ENCODE measurements around the gene DPP6. TPM values are rescaled to one million over a fixed set of nuclear protein-coding genes. Genes with fewer than 3 reads are reported as not detected.
"Not testable (repeated sequence)": the region's sequence is repeated elsewhere in the genome, so short reads cannot be mapped to it uniquely, and the experiment has no call there.

The DPP6 gene
- total RNA-seq, 1 donor from 2014 or later, result not detected

DNA sequence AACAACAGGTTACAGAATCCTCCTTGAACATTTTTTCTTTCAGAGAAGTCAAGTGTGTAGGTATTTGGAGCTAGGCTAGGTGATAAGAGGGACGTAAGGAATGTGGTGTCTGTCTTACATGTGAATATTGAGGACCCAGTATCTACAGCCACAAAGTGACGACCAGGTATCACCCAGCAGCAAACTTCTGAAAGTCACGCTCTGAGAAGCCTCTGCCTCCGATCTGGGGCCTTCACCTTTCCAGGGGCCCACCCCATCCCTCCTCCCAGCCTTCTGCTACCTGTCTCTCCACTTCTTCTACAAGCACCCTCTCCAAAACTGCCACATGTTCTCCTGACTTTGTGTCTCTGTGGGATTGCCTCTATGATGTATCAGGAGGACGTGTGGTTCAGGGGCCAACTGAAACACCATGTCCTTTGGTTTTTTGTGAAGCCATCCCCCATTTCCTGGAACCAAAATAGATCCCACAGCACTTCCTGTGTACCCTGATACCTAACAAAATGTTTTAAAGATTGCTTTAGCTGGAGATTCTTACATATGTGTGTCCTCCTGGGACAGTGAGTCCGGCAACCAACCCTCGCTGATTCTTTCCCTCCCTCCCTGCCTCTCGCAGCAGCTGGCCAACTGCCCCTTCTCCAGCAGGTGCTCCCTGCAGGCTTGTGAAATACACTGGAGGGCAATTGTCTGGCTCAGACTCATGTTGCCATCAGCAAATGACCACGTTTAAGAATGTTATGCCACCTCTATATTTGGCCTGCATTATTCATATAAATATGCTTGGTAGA, 93.9 kb downstream of the DPP6 start:
- H3K4me3 Mint-ChIP-seq (ENCODE audit: low read depth); DNase-seq (ENCODE audit: low spot score); H3K9me3 Mint-ChIP-seq; H3K27me3 Mint-ChIP-seq (ENCODE audit: low read depth); H3K4me1 Mint-ChIP-seq (ENCODE audit: low read depth); H3K27ac Mint-ChIP-seq; H3K36me3 Mint-ChIP-seq (ENCODE audit: low read depth); intact Hi-C loops (cut with micrococcal nuclease): not testable (repeated sequence)

DNA sequence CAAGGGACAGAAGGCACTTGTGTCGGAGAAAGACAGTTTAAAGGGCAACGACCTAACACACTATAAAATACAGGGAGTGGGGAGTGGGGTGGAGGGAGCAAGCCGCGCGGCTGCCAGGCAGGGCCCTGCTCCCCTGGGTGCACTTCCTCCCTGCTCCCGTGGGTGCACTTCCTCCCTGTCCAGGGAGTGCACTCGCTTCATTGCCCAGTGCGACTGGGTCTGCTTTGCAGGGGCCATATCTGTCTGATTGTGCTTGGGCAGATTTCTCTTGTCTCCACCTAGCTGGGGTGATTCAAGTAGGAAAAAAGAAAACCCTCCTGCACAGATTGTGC, 94.5 kb downstream of the DPP6 start:
- H3K4me3 Mint-ChIP-seq (ENCODE audit: low read depth); H3K27ac Mint-ChIP-seq; DNase-seq (ENCODE audit: low spot score); H3K9me3 Mint-ChIP-seq; H3K36me3 Mint-ChIP-seq (ENCODE audit: low read depth); intact Hi-C loops (cut with micrococcal nuclease); H3K27me3 Mint-ChIP-seq (ENCODE audit: low read depth); H3K4me1 Mint-ChIP-seq (ENCODE audit: low read depth): not testable (repeated sequence)

DNA sequence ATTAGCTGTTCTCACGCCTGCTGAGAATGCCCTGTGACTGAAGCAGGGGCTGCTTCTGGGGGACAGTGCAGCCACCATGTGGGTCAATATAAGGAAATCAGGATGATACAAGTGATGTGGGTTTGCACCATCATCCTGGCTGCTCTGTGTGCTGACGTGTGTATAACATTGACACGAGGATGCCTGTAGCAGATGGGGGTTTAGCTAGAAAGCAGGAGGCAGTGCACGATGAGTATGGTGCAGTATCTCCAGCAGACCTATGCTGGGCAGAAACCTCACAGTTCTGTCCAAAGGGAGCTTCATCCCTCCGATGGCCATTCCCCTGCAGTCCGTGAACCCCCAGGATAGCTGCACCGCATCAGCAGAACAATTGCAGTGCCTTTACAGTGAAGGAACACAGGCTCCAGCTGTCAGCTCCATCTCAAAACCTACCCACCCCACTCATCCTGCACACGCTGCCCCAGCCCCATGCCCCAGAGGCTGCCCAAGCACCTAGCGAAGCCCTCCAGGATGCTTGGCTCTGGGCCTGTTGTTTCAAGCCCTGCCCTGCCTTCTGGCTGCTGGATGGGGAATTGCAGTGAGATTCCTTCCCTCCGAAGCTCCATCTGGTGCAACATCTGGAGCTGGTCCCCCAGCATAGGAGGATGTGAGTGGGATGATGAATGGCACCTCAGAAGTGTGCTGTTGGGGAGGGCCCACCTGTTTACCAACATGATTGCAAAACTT, 96.8 kb downstream of the DPP6 start:
- H3K4me1 Mint-ChIP-seq (ENCODE audit: low read depth); H3K36me3 Mint-ChIP-seq (ENCODE audit: low read depth); H3K27ac Mint-ChIP-seq; H3K27me3 Mint-ChIP-seq (ENCODE audit: low read depth); DNase-seq (ENCODE audit: low spot score); H3K9me3 Mint-ChIP-seq; intact Hi-C loops (cut with micrococcal nuclease); H3K4me3 Mint-ChIP-seq (ENCODE audit: low read depth): not testable (repeated sequence)

DNA sequence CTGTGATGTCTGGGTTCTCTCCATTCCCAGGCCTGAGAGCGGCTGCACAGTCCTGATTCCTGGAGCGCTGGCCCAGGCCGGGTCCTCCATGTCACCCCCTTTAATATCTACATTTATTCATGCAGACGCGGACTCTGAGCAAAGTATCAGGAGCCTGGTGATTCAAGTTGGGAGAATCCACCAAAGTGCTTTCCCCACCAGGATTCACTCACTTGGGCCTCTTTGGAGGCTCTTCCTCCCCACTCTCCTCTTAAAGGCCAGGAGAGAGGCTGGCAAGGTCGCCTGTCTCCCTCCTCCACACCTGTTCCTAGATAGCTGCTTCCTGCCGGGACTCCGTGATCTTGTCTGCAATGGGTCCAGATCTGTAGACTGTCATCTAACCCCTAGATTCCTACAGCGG, 98.5 kb downstream of the DPP6 start:
- H3K36me3 Mint-ChIP-seq (ENCODE audit: low read depth); H3K4me1 Mint-ChIP-seq (ENCODE audit: low read depth); H3K27me3 Mint-ChIP-seq (ENCODE audit: low read depth); DNase-seq (ENCODE audit: low spot score); H3K9me3 Mint-ChIP-seq; H3K4me3 Mint-ChIP-seq (ENCODE audit: low read depth); intact Hi-C loops (cut with micrococcal nuclease); H3K27ac Mint-ChIP-seq: not testable (repeated sequence)

DNA sequence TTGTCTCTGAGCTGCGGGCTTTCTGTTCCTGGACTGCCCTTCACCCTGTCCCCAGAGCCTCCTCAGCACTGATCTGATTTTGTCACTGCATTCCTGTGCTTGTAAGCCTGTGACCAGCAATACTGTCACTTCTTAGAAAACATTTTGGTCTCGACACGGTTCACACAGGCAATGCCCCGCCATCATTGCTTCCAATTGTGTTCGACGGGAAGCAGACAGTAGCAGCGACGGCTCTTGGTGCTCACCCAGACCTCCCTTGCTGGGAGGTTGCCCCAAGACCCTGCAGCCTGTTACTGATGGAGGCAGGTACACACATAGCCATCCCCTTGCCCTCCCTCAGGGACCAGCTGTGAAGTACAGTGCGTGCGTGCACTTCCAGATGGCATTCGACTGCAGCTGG, 99.1 kb downstream of the DPP6 start:
- H3K4me1 Mint-ChIP-seq (ENCODE audit: low read depth); intact Hi-C loops (cut with micrococcal nuclease); H3K36me3 Mint-ChIP-seq (ENCODE audit: low read depth); H3K9me3 Mint-ChIP-seq; H3K27ac Mint-ChIP-seq; H3K4me3 Mint-ChIP-seq (ENCODE audit: low read depth); DNase-seq (ENCODE audit: low spot score); H3K27me3 Mint-ChIP-seq (ENCODE audit: low read depth): not testable (repeated sequence)

DNA sequence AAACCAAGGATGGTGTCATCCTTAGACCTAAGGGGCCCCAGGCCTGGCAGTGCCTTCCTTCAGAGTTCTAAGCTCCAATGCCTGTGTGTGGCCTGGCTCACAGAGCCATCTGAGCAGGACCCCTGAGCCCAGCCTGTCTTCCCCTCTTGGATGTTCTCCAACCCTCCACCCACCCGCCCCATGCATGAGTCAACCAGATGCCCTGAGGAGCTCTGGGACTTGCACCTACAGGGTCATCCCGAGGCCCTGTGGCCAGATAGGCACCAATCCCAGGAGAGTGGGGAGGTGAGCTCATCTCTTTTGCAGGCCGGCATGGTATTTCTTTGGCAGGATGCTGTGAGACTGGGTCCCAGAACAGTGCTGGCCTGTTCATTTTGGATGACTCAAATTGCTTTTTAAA, 103.7 kb downstream of the DPP6 start:
- H3K36me3 Mint-ChIP-seq (ENCODE audit: low read depth); H3K9me3 Mint-ChIP-seq; H3K27ac Mint-ChIP-seq; DNase-seq (ENCODE audit: low spot score); H3K27me3 Mint-ChIP-seq (ENCODE audit: low read depth); H3K4me1 Mint-ChIP-seq (ENCODE audit: low read depth); intact Hi-C loops (cut with micrococcal nuclease); H3K4me3 Mint-ChIP-seq (ENCODE audit: low read depth): not testable (repeated sequence)

DNA sequence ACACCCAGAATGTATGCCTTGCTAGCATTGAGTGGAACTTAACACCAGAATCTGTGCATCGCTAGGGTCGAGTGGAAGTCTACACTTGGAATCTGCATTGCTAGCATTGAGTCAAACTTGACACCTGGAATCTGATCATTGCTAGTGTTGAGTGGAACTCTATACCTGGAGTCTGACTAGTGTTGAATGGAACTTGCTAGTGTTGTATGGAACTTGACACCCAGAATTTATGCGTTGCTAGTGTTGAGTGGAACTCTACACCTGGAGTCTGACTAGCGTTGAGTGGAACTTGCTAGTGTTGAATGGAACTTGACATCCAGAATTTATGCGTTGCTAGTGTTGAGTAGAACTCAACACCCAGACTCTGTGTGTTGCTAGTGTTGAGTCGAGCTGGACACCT, 110.7 kb downstream of the DPP6 start:
- H3K27me3 Mint-ChIP-seq (ENCODE audit: low read depth); H3K9me3 Mint-ChIP-seq; intact Hi-C loops (cut with micrococcal nuclease); H3K36me3 Mint-ChIP-seq (ENCODE audit: low read depth); H3K4me1 Mint-ChIP-seq (ENCODE audit: low read depth); H3K4me3 Mint-ChIP-seq (ENCODE audit: low read depth); H3K27ac Mint-ChIP-seq; DNase-seq (ENCODE audit: low spot score): not testable (repeated sequence)

DNA sequence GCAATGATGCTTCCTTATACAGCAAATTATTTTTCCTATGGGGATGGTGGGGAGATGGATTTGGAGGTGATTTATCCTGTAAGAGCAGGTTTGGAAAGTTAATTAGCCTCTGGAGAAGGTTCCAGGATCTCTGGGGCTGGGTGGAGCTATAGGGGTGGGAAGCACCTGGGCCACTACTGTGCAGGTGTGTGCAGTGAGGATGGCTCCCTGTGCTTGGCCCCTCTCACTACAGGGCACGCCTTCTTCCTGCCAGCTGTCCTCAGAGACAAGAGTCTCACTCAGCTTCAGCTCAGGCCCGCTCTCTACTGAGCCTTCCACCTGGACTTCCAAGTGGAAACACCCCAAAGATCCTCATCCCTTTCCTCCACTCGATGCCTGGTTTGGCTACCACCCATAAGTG, 111.4 kb downstream of the DPP6 start:
- intact Hi-C loops (cut with micrococcal nuclease), result not testable (repeated sequence)

DNA sequence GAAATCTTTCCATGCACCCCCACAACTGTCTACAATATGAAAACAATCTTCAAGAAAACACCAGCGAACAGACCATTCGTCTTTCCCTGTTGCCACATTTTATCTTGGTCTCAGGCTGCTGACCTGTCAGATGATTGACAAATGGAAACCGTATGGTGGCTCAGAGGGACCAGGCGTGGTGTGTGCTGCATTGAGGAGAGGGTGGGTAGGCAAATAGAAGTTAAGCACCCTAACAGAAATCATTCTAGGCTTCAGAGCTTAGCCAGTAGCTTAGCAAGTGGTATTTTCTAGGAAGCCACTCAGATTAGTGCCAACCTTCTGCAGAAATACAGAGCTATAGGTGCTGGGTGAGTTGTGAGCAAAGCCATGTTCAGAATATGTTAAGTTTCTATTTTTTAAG, 114.9 kb downstream of the DPP6 start:
- DNase-seq (ENCODE audit: low spot score), result no peak
- Mint-ChIP-seq H3K36me3 (ENCODE audit: low read depth) (no peaks in the 10 kb centered on the region), H3K4me3 (ENCODE audit: low read depth) (no peak overlapping the region), H3K27ac (no peak overlapping the region), H3K4me1 (ENCODE audit: low read depth) (no peaks in the 10 kb centered on the region), H3K9me3 (peaks cover 9% of the 10 kb centered on the region), H3K27me3 (ENCODE audit: low read depth) (no peaks in the 10 kb centered on the region)
- intact Hi-C loops (cut with micrococcal nuclease), result no loop called here

More for the DNA sequence above, 111.4 kb downstream of the DPP6 start:
- not testable (repeated sequence) for H3K27ac Mint-ChIP-seq; H3K9me3 Mint-ChIP-seq; H3K4me3 Mint-ChIP-seq (ENCODE audit: low read depth); H3K36me3 Mint-ChIP-seq (ENCODE audit: low read depth); DNase-seq (ENCODE audit: low spot score); H3K27me3 Mint-ChIP-seq (ENCODE audit: low read depth); H3K4me1 Mint-ChIP-seq (ENCODE audit: low read depth)

DNA sequence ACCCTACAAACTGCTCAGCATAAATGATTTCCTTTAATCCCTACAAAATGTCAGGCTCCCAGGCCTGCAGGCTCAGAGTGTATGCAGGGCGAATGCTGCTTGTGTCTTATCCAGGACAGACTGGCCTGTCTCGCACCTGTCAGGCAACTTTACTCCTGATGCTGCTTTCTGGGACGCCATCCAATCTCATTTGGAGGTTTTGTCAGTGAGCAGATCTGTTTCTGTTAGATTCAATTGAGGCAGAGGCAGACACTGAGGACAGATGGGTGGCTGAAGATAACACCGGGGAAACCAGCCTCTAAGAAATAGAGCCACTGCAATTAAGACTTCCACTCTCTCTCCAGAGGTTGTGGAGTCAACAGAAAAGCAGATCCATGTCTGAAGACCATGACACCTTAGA, 115.6 kb downstream of the DPP6 start:
- Mint-ChIP-seq H3K4me3 (ENCODE audit: low read depth) (no peak overlapping the region), H3K27me3 (ENCODE audit: low read depth) (no peaks in the 10 kb centered on the region), H3K27ac (no peak overlapping the region), H3K4me1 (ENCODE audit: low read depth) (no peaks in the 10 kb centered on the region), H3K36me3 (ENCODE audit: low read depth) (no peaks in the 10 kb centered on the region), H3K9me3 (peaks cover 9% of the 10 kb centered on the region)
- no peak for DNase-seq (ENCODE audit: low spot score)
- intact Hi-C loops (cut with micrococcal nuclease), result no loop called here

DNA sequence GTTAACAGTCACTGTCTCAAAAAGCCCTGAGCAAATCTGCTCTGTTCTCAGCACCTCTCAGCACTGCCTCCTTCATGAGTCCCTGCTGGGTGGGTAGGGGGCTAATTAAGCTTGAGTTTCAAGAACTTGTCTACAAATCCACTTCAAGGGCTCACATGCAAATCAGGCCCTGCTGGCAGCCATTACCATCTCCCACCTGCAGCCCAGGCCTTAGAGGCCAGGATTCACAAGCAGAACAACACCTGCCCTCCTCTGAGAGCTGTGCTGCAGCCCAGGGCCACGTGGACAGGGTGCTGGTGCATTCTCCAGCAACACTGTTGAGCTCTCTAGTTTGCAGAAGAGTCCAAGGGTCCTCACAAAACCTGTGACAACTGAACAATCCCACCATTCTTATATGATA, 119.2 kb downstream of the DPP6 start:
- intact Hi-C loops (cut with micrococcal nuclease), result no loop called here
- Mint-ChIP-seq H3K4me1 (ENCODE audit: low read depth) (no peaks in the 10 kb centered on the region), H3K36me3 (ENCODE audit: low read depth) (no peaks in the 10 kb centered on the region), H3K4me3 (ENCODE audit: low read depth) (no peak overlapping the region), H3K27me3 (ENCODE audit: low read depth) (no peaks in the 10 kb centered on the region), H3K27ac (no peak overlapping the region), H3K9me3 (peaks cover 9% of the 10 kb centered on the region)
- no peak for DNase-seq (ENCODE audit: low spot score)

DNA sequence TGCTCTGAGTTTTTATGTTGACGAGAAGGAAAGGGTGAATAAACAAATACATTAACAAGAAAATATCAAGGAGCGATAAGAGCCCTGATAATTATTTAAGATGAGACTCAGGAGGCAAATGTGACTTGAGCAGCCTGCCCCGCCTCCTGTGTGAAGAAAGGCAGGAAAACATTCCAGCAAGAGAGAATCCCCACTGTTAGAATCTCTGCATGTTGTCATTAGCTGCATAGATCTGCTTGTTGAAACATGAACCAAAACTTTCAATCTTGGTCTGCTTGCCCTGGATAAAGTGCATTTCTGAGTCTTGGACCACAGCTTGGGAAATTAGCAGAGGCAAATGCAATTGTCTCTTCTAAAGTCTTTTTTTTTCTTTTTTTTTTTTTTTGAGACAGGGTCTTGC, 120.0 kb downstream of the DPP6 start:
- Mint-ChIP-seq H3K27ac (no peak overlapping the region), H3K4me3 (ENCODE audit: low read depth) (no peak overlapping the region), H3K36me3 (ENCODE audit: low read depth) (no peaks in the 10 kb centered on the region), H3K9me3 (peaks cover 9% of the 10 kb centered on the region), H3K4me1 (ENCODE audit: low read depth) (no peaks in the 10 kb centered on the region), H3K27me3 (ENCODE audit: low read depth) (no peaks in the 10 kb centered on the region)
- intact Hi-C loops (cut with micrococcal nuclease), result no loop called here
- DNase-seq (ENCODE audit: low spot score), result no peak

DNA sequence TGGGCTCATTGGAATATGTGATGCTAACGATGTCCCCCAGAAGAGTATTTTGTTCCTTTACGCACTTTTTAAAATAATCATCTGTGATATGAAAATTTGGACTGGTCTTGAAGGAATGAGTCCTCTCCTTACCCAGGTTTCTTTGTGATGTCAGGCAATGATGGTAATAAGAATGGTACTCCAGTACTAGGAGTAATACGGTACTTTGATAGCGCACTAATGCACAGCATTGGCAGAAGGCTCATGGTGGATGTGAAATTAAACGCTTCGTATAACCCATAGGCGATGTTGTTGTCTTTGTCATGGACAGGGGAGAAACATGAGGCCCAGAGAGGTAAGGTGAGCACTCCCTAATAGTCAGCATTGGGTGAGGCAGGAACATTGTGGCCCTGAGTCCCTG, 125.4 kb downstream of the DPP6 start:
- Mint-ChIP-seq H3K4me1 (ENCODE audit: low read depth) (no peaks in the 10 kb centered on the region), H3K27ac (no peak overlapping the region), H3K4me3 (ENCODE audit: low read depth) (no peak overlapping the region), H3K27me3 (ENCODE audit: low read depth) (no peaks in the 10 kb centered on the region), H3K9me3 (no peaks in the 10 kb centered on the region), H3K36me3 (ENCODE audit: low read depth) (no peaks in the 10 kb centered on the region)
- intact Hi-C loops (cut with micrococcal nuclease), result no loop called here
- DNase-seq (ENCODE audit: low spot score), result no peak

Measured in activated T-helper 2 cell treated with anti-CD3 and anti-CD28 coated beads, Interferon-gamma antibody, Interleukin-2, Interleukin-4, amounts not matched to agents 10 μg/mL and 5 μg/mL and 100 μg/mL, durations not matched to agents 14 hours and 24 hours and 36 hours (primary cell).